ENCODE measurements around the gene CARD11. TPM values are rescaled to one million over a fixed set of nuclear protein-coding genes. Genes with fewer than 3 reads are reported as not detected.

Gene CARD11
- total RNA-seq, 6 experiments from 2014 or later, result 0.37 to 0.90 (median 0.50) TPM

- ATAC-seq, result no peak
- Histone ChIP-seq H3K9me3 (no peaks in the 10 kb centered on the region), H3K27me3 (no peaks in the 10 kb centered on the region), H3K36me3 (no peaks in the 10 kb centered on the region), H3K4me1 (no peaks in the 10 kb centered on the region), H3K27ac (no peak overlapping the region), H3K4me3 (no peak overlapping the region)
- intact Hi-C loops (cut with DNase I), result no loop called here
- DNase-seq, result no peak
- 78% methylated on average over 18 of the region's 18 CpGs for WGBS (ENCODE audit: insufficient coverage, low coverage, low lambda C conversion rate, missing lambda C conversion rate)
- TF ChIP-seq CTCF (IDR thresholded peaks at IDR 0.05) (no peak), POLR2A (IDR thresholded peaks at IDR 0.05) (no peak)
Measured at GRCh38 chr7:2909471-2910039, 134.1 kb downstream of the CARD11 start.

GRCh38 chr7:2909043-2909442, 134.6 kb downstream of the CARD11 start:
- no peak for ATAC-seq

GRCh38 chr7:2908103-2908683, 135.5 kb downstream of the CARD11 start:
- TF ChIP-seq POLR2A (IDR thresholded peaks at IDR 0.05) (no peak), CTCF (IDR thresholded peaks at IDR 0.05) (no peak)
- 91% methylated on average over 8 of the region's 17 CpGs for WGBS (ENCODE audit: insufficient coverage, low coverage, low lambda C conversion rate, missing lambda C conversion rate)
- H3K36me3 ChIP-seq, result no peaks in the 10 kb centered on the region

More at GRCh38 chr7:2909043-2909442, 134.6 kb downstream of the CARD11 start:
- Histone ChIP-seq H3K36me3 (no peaks in the 10 kb centered on the region), H3K9me3 (no peaks in the 10 kb centered on the region), H3K4me3 (no peak overlapping the region), H3K27me3 (no peaks in the 10 kb centered on the region), H3K4me1 (no peaks in the 10 kb centered on the region), H3K27ac (no peak overlapping the region)
- intact Hi-C loops (cut with DNase I), result no loop called here
- TF ChIP-seq CTCF (IDR thresholded peaks at IDR 0.05) (no peak), POLR2A (IDR thresholded peaks at IDR 0.05) (no peak)
- DNase-seq, result no peak
- 96% methylated on average over 10 of the region's 17 CpGs for WGBS (ENCODE audit: insufficient coverage, low coverage, low lambda C conversion rate, missing lambda C conversion rate)

GRCh38 chr7:2906197-2906931, 137.3 kb downstream of the CARD11 start:
- Histone ChIP-seq H3K36me3 (no peaks in the 10 kb centered on the region), H3K27ac (no peak overlapping the region), H3K27me3 (no peaks in the 10 kb centered on the region), H3K4me3 (no peak overlapping the region), H3K9me3 (no peaks in the 10 kb centered on the region), H3K4me1 (no peaks in the 10 kb centered on the region)
- TF ChIP-seq POLR2A (IDR thresholded peaks at IDR 0.05) (no peak), CTCF (IDR thresholded peaks at IDR 0.05) (no peak)
- DNase-seq (no peak), ATAC-seq (no peak)
- WGBS (ENCODE audit: insufficient coverage, low coverage, low lambda C conversion rate, missing lambda C conversion rate), result 81% methylated on average over 16 of the region's 39 CpGs
- intact Hi-C loops (cut with DNase I), result no loop called here

More at GRCh38 chr7:2908103-2908683, 135.5 kb downstream of the CARD11 start:
- no peak for ATAC-seq
- Histone ChIP-seq H3K4me3 (no peak overlapping the region), H3K9me3 (no peaks in the 10 kb centered on the region), H3K27ac (no peak overlapping the region), H3K4me1 (no peaks in the 10 kb centered on the region), H3K27me3 (no peaks in the 10 kb centered on the region)
- intact Hi-C loops (cut with DNase I), result no loop called here
- no peak for DNase-seq

All from right lobe of liver (tissue), 6 donors.